DOHH2 (cell line): ENCODE measurements around the gene CACNB1.

Experiments used
- H3F3A ChIP-seq: fragments of 200-600 bp; sonication (generic), shearing (Covaris generic); 2 replicates; pipeline ENCODE4 v1.6.0; 2016; ENCODE audit warnings: antibody characterized with exemption, mild to moderate bottlenecking; ENCODE audit not compliant: control insufficient read depth, insufficient read depth
- H3K27ac ChIP-seq: fragments of 200-600 bp; sonication (generic); 2 replicates; pipeline ENCODE4 v1.5.1; 2014; ENCODE audit warnings: low read depth, mild to moderate bottlenecking, low read length, moderate library complexity
- H3K27me3 ChIP-seq: fragments of 200-600 bp; sonication (generic); 2 replicates; pipeline ENCODE4 v1.6.1; 2014; ENCODE audit warnings: mild to moderate bottlenecking, low read length, mixed read lengths; ENCODE audit not compliant: control insufficient read depth
- H3K36me3 ChIP-seq: fragments of 200-600 bp; sonication (generic); 2 replicates; pipeline ENCODE4 v1.6.1; 2014; ENCODE audit warnings: mild to moderate bottlenecking, low read length, moderate library complexity, mixed read lengths; ENCODE audit not compliant: control insufficient read depth
- H3K4me1 ChIP-seq: fragments of 200-600 bp; sonication (generic); 2 replicates; pipeline ENCODE4 v1.6.1; 2014; ENCODE audit warnings: mild to moderate bottlenecking, low read length, mixed read lengths; ENCODE audit not compliant: control insufficient read depth
- H3K4me2 ChIP-seq: fragments of 200-600 bp; sonication (generic); 2 replicates; pipeline ENCODE4 v1.6.0; 2014; ENCODE audit warnings: mild to moderate bottlenecking, low read length, moderate library complexity
- H3K4me3 ChIP-seq: fragments of 200-600 bp; sonication (generic); 2 replicates; pipeline ENCODE4 v1.5.1; 2014; ENCODE audit warnings: mild to moderate bottlenecking, low read length, mixed read lengths
- H3K79me2 ChIP-seq: fragments of 200-600 bp; sonication (generic); 2 replicates; pipeline ENCODE4 v1.6.1; 2014; ENCODE audit warnings: mild to moderate bottlenecking, low read length, mixed read lengths; ENCODE audit not compliant: control insufficient read depth
- H3K9me2 ChIP-seq: fragments of 200-600 bp; sonication (generic); replicated peaks from 2 replicates; pipeline ENCODE4 v1.6.1; 2014; ENCODE audit warnings: mild to moderate bottlenecking, low read length, mixed read lengths; ENCODE audit not compliant: control insufficient read depth
- H3K9me3 ChIP-seq: fragments of 200-600 bp; sonication (generic); 2 replicates; pipeline ENCODE4 v1.6.1; 2014; ENCODE audit warnings: antibody characterized with exemption, low read length, mixed read lengths; ENCODE audit not compliant: control insufficient read depth, insufficient read depth
- H4K20me1 ChIP-seq: fragments of 200-600 bp; sonication (generic); 2 replicates; pipeline ENCODE4 v1.6.0; 2014; ENCODE audit warnings: low read depth, mild to moderate bottlenecking, antibody characterized with exemption, low read length, moderate library complexity; ENCODE audit not compliant: control insufficient read depth, insufficient read depth
- CTCF ChIP-seq: fragments of 200-600 bp; sonication (generic); IDR thresholded peaks from one replicate; pipeline ENCODE4 v1.5.1; 2014; ENCODE audit warnings: antibody characterized with exemption, mild to moderate bottlenecking, low read depth, low read length; ENCODE audit not compliant: poor library complexity, severe bottlenecking
- EZH2phosphoT487 ChIP-seq: fragments of 200-600 bp; sonication (generic); IDR thresholded peaks from 2 replicates; pipeline ENCODE4 v1.6.1; 2017; ENCODE audit warnings: borderline replicate concordance, mild to moderate bottlenecking, antibody characterized with exemption, low read length, moderate library complexity, mixed read lengths

The CACNB1 gene

GRCh38 chr17:39198186-39198566 lies 707 bp upstream of the CACNB1 start:
- Histone ChIP-seq H3K4me3 (peak overlapping the region; percentile 100), H3K27ac (peak overlapping the region; percentile 92), H4K20me1 (peaks cover 13% of the 10 kb centered on the region)

GRCh38 chr17:39196808-39197291 lies 619 bp downstream of the CACNB1 start:
- peaks cover 48% of the 10 kb centered on the region for H3K79me2 ChIP-seq
- H3K9me3 ChIP-seq: no peaks in the 10 kb centered on the region
- H3F3A ChIP-seq: peaks cover 33% of the 10 kb centered on the region
- H3K9me2 ChIP-seq: no peaks in the 10 kb centered on the region
- peak overlapping the region; percentile 100 for H3K4me3 ChIP-seq
- peaks cover 12% of the 10 kb centered on the region for H4K20me1 ChIP-seq
- peaks cover 46% of the 10 kb centered on the region for H3K4me1 ChIP-seq
- no peak for TF ChIP-seq CTCF
- no peak for TF ChIP-seq EZH2phosphoT487
- H3K36me3 ChIP-seq: peaks cover 62% of the 10 kb centered on the region
- peak overlapping the region; percentile 48 for H3K27ac ChIP-seq
- H3K4me2 ChIP-seq: peak overlapping the region; percentile 98
- no peaks in the 10 kb centered on the region for H3K27me3 ChIP-seq

More at GRCh38 chr17:39198186-39198566, 707 bp upstream of the CACNB1 start:
- Histone ChIP-seq H3K9me3 (no peaks in the 10 kb centered on the region), H3F3A (peaks cover 44% of the 10 kb centered on the region), H3K4me1 (peaks cover 57% of the 10 kb centered on the region), H3K4me2 (peak overlapping the region; percentile 98), H3K9me2 (no peaks in the 10 kb centered on the region), H3K36me3 (peaks cover 65% of the 10 kb centered on the region), H3K27me3 (no peaks in the 10 kb centered on the region), H3K79me2 (peaks cover 59% of the 10 kb centered on the region)
- TF ChIP-seq EZH2phosphoT487 (no peak), CTCF (no peak)

GRCh38 chr17:39196241-39196807 lies 1.1 kb downstream of the CACNB1 start:
- H3F3A ChIP-seq: peaks cover 28% of the 10 kb centered on the region
- TF ChIP-seq EZH2phosphoT487: no peak
- no peak for TF ChIP-seq CTCF
- no peak overlapping the region; the same call in 1 of the 2 replicates for H3K27ac ChIP-seq
- peak overlapping the region; percentile 98 for H3K4me2 ChIP-seq
- H3K4me3 ChIP-seq: peak overlapping the region; percentile 100
- H3K79me2 ChIP-seq: peaks cover 43% of the 10 kb centered on the region
- no peaks in the 10 kb centered on the region for H3K9me2 ChIP-seq
- H3K4me1 ChIP-seq: peaks cover 40% of the 10 kb centered on the region
- no peaks in the 10 kb centered on the region for H3K27me3 ChIP-seq
- peaks cover 9% of the 10 kb centered on the region; the same call in 1 of the 2 replicates for H4K20me1 ChIP-seq
- H3K9me3 ChIP-seq: no peaks in the 10 kb centered on the region
- peaks cover 62% of the 10 kb centered on the region for H3K36me3 ChIP-seq
